Left kidney (tissue), 2 donors: ENCODE data around the gene CEACAM1. TPM values are rescaled to one million over a fixed set of nuclear protein-coding genes. Genes with fewer than 3 reads are reported as not detected.
"Not testable (repeated sequence)": the region's sequence is repeated elsewhere in the genome, so short reads cannot be mapped to it uniquely, and the experiment has no call there.

Source experiments
- DNase-seq: peaks from one replicate; pipeline ENCODE4 v3.0.0-alpha.2; 2013
- polyA plus RNA-seq: library from polyadenylated mRNA; unstranded; fragments of 120-200 nt; gene quantifications from one replicate; pipeline ENCODE4 v1.2.1, GENCODE V29; 2013; ENCODE audit not compliant: insufficient read length

Gene CEACAM1
- polyA plus RNA-seq, 1 donor = 11.9 TPM

GRCh38 chr19:42474743-42475142, 53.5 kb downstream of the CEACAM1 start:
- no peak for DNase-seq

GRCh38 chr19:42473686-42474085, 54.6 kb downstream of the CEACAM1 start:
- DNase-seq = no peak

- no peak for DNase-seq
Measured at GRCh38 chr19:42472402-42473147, 55.7 kb downstream of the CEACAM1 start.

GRCh38 chr19:42471554-42472249, 56.6 kb downstream of the CEACAM1 start:
- no peak for DNase-seq

- DNase-seq = no peak
Measured at GRCh38 chr19:42469311-42470235, 58.7 kb downstream of the CEACAM1 start.

- DNase-seq = no peak
Measured at GRCh38 chr19:42468273-42468796, 59.9 kb downstream of the CEACAM1 start.

- DNase-seq = no peak
Measured at GRCh38 chr19:42467183-42467760, 61.0 kb downstream of the CEACAM1 start.

GRCh38 chr19:42466521-42467182, 61.6 kb downstream of the CEACAM1 start:
- no peak for DNase-seq

GRCh38 chr19:42465827-42466280, 62.4 kb downstream of the CEACAM1 start:
- no peak for DNase-seq

GRCh38 chr19:42461700-42462324, 66.5 kb downstream of the CEACAM1 start:
- no peak for DNase-seq

GRCh38 chr19:42461231-42461630, 67.0 kb downstream of the CEACAM1 start:
- DNase-seq = not testable (repeated sequence)

GRCh38 chr19:42459926-42460325, 68.4 kb downstream of the CEACAM1 start:
- no peak for DNase-seq

Other genes with a start within 250 kb of the CEACAM1 start
- gene PRR19, start 226.3 kb downstream of the CEACAM1 start, polyA plus RNA-seq = 1.5 TPM
- 74.8 TPM for gene PAFAH1B3, start 225.9 kb downstream of the CEACAM1 start, polyA plus RNA-seq
- gene TMEM145, start 215.2 kb downstream of the CEACAM1 start, polyA plus RNA-seq = 1.3 TPM
- gene MEGF8, start 202.8 kb downstream of the CEACAM1 start, polyA plus RNA-seq = 38.6 TPM
- gene CNFN, start 138.2 kb downstream of the CEACAM1 start, polyA plus RNA-seq = 0.55 TPM
- 10.0 TPM for gene LIPE, start 101.1 kb downstream of the CEACAM1 start, polyA plus RNA-seq
- not detected for gene CXCL17, start 85.5 kb downstream of the CEACAM1 start, polyA plus RNA-seq
- 0.22 TPM for gene CEACAM8, start 66.4 kb upstream of the CEACAM1 start, polyA plus RNA-seq
- gene PSG3, start 212.0 kb upstream of the CEACAM1 start, polyA plus RNA-seq = 0.13 TPM
- not detected for gene PSG8, start 237.2 kb upstream of the CEACAM1 start, polyA plus RNA-seq